Mesenchymal stem cell (in vitro differentiated cells and primary cell): Measurements from ENCODE around the gene POM121.
"Not testable (repeated sequence)": the region's sequence is repeated elsewhere in the genome, so short reads cannot be mapped to it uniquely, and the experiment has no call there.

ENCODE experiments used
- DNase-seq: peaks from one replicate; pipeline ENCODE4 v3.0.0-alpha.2; 2013
- H2AFZ ChIP-seq: one replicate; pipeline ENCODE4 v1.6.1; 2013; ENCODE audit warnings: low read depth, mild to moderate bottlenecking, control low read depth, inconsistent platforms, low read length, moderate library complexity
- H2AK5ac ChIP-seq: 2 replicates; pipeline ENCODE4 v1.6.1; 2013; ENCODE audit warnings: low read length, moderate library complexity, mild to moderate bottlenecking, inconsistent platforms; ENCODE audit not compliant: severe bottlenecking
- H2BK120ac ChIP-seq: one replicate; pipeline ENCODE4 v1.6.1; 2013; ENCODE audit warnings: low read depth, mild to moderate bottlenecking, inconsistent platforms, low read length, moderate library complexity
- H2BK12ac ChIP-seq, 2 experiments: one replicate each; pipeline ENCODE4 v1.6.1; 2013; ENCODE audit warnings: inconsistent platforms in 2 of 2, low read length in 2 of 2, mild to moderate bottlenecking in 2 of 2, moderate library complexity in 2 of 2, control low read depth in 1 of 2
- H2BK15ac ChIP-seq: one replicate; pipeline ENCODE4 v1.6.1; 2013; ENCODE audit warnings: mild to moderate bottlenecking, low read depth, inconsistent platforms; ENCODE audit not compliant: poor library complexity, severe bottlenecking
- H2BK5ac ChIP-seq: 2 replicates; pipeline ENCODE4 v1.6.1; 2013; ENCODE audit warnings: low read depth, mild to moderate bottlenecking, low read length, control low read depth, inconsistent platforms; ENCODE audit not compliant: poor library complexity, severe bottlenecking
- H3K14ac ChIP-seq, 2 experiments: one replicate each; pipeline ENCODE4 v1.6.1; 2013; ENCODE audit warnings: inconsistent platforms in 2 of 2, low read length in 2 of 2, control low read depth in 1 of 2, mild to moderate bottlenecking in 1 of 2, moderate library complexity in 1 of 2
- H3K18ac ChIP-seq, 2 experiments: one replicate each; pipeline ENCODE4 v1.6.1; 2013; ENCODE audit warnings: inconsistent platforms in 2 of 2, low read length in 2 of 2, control low read depth in 1 of 2, low read depth in 1 of 2, mild to moderate bottlenecking in 1 of 2
- H3K23ac ChIP-seq, 2 experiments: one replicate each; pipeline ENCODE4 v1.6.1; 2013; ENCODE audit warnings: inconsistent platforms in 2 of 2, low read length in 2 of 2, mild to moderate bottlenecking in 2 of 2, moderate library complexity in 2 of 2, control low read depth in 1 of 2
- H3K27ac ChIP-seq: 2 replicates; pipeline ENCODE4 v1.5.1; 2013; ENCODE audit warnings: mild to moderate bottlenecking, moderate library complexity, low read length, control low read depth, inconsistent platforms; ENCODE audit not compliant: poor library complexity, severe bottlenecking
- H3K27me3 ChIP-seq, 2 experiments: 2 replicates each; pipeline versions ENCODE4 v1.6.1 to v1.7.0; 2013; ENCODE audit warnings: low read length in 2 of 2, mild to moderate bottlenecking in 2 of 2, moderate library complexity in 2 of 2, control low read depth in 1 of 2, inconsistent platforms in 1 of 2; ENCODE audit not compliant: control insufficient read depth in 1 of 2, insufficient read depth in 1 of 2
- H3K36me3 ChIP-seq, 2 experiments: 2 replicates each; pipeline versions ENCODE4 v1.6.1 to v1.7.0; 2013; ENCODE audit warnings: low read length in 2 of 2, control low read depth in 1 of 2, inconsistent platforms in 1 of 2, low read depth in 1 of 2, mild to moderate bottlenecking in 1 of 2; ENCODE audit not compliant: insufficient read depth in 2 of 2, control insufficient read depth in 1 of 2
- H3K4ac ChIP-seq, 2 experiments: one replicate each; pipeline ENCODE4 v1.6.1; 2013; ENCODE audit warnings: inconsistent platforms in 2 of 2, low read length in 2 of 2, mild to moderate bottlenecking in 2 of 2, moderate library complexity in 2 of 2, control low read depth in 1 of 2, low read depth in 1 of 2
- H3K4me1 ChIP-seq: 2 replicates; pipeline ENCODE4 v1.6.1; 2013; ENCODE audit warnings: low read depth, low read length, control low read depth; ENCODE audit not compliant: control insufficient read depth, insufficient read depth
- H3K4me2 ChIP-seq: 2 replicates; pipeline ENCODE4 v1.6.1; 2013; ENCODE audit warnings: low read length, mild to moderate bottlenecking, inconsistent platforms; ENCODE audit not compliant: poor library complexity, severe bottlenecking
- H3K4me3 ChIP-seq, 2 experiments: 2 replicates each; pipeline versions ENCODE4 v1.5.1 to v1.7.0; 2013; ENCODE audit warnings: low read length in 2 of 2, mild to moderate bottlenecking in 2 of 2, control low read depth in 1 of 2, low read depth in 1 of 2; ENCODE audit not compliant: insufficient read depth in 1 of 2
- H3K79me1 ChIP-seq: replicated peaks from 2 replicates; pipeline ENCODE4 v1.6.1; 2013; ENCODE audit warnings: mild to moderate bottlenecking, control low read depth, low read length, inconsistent platforms; ENCODE audit not compliant: poor library complexity, severe bottlenecking
- H3K9ac ChIP-seq: 2 replicates; pipeline ENCODE4 v1.7.0; 2013; ENCODE audit warnings: mild to moderate bottlenecking, low read length, moderate library complexity
- H3K9me3 ChIP-seq: 2 replicates; pipeline ENCODE4 v1.7.0; 2013; ENCODE audit warnings: mild to moderate bottlenecking, low read length; ENCODE audit not compliant: control insufficient read depth
- H4K8ac ChIP-seq: one replicate; pipeline ENCODE4 v1.6.1; 2013; ENCODE audit warnings: inconsistent platforms, mild to moderate bottlenecking, low read length, moderate library complexity
- H4K91ac ChIP-seq: one replicate; pipeline ENCODE4 v1.6.1; 2013; ENCODE audit warnings: mild to moderate bottlenecking, low read length, inconsistent platforms
- WGBS: methylation state at CpG from one replicate; pipeline ENCODE4 v1.1.7; 2013; ENCODE audit warnings: mixed read lengths; 5-methylcytosine and 5-hydroxymethylcytosine counted together

Gene POM121

GRCh38 chr7:72976434-72976833 is 51.5 kb downstream of the POM121 start:
- H2AFZ ChIP-seq, H4K8ac ChIP-seq, H3K27ac ChIP-seq, H3K9me3 ChIP-seq, H2BK15ac ChIP-seq, H2BK12ac ChIP-seq, H2BK5ac ChIP-seq, DNase-seq, H3K4me1 ChIP-seq, H3K18ac ChIP-seq, H3K4me3 ChIP-seq, H3K36me3 ChIP-seq, H3K14ac ChIP-seq, H3K4ac ChIP-seq, H2AK5ac ChIP-seq, H4K91ac ChIP-seq, H3K9ac ChIP-seq, H2BK120ac ChIP-seq, H3K4me2 ChIP-seq, H3K27me3 ChIP-seq, H3K23ac ChIP-seq, H3K79me1 ChIP-seq: not testable (repeated sequence)
- no CpG with 5 or more reads among the region's 12 CpGs for WGBS

GRCh38 chr7:72980382-72980781 is 55.5 kb downstream of the POM121 start:
- no CpG with 5 or more reads among the region's 6 CpGs for WGBS
- not testable (repeated sequence) for H2BK15ac ChIP-seq, H3K9me3 ChIP-seq, DNase-seq, H3K4ac ChIP-seq, H2BK5ac ChIP-seq, H3K4me2 ChIP-seq, H3K23ac ChIP-seq, H3K9ac ChIP-seq, H4K91ac ChIP-seq, H3K36me3 ChIP-seq, H2AK5ac ChIP-seq, H3K79me1 ChIP-seq, H3K27ac ChIP-seq, H3K4me3 ChIP-seq, H3K18ac ChIP-seq, H3K27me3 ChIP-seq, H3K14ac ChIP-seq, H2BK120ac ChIP-seq, H3K4me1 ChIP-seq, H2AFZ ChIP-seq, H2BK12ac ChIP-seq, H4K8ac ChIP-seq

- not testable (repeated sequence) for H3K23ac ChIP-seq, H3K14ac ChIP-seq, H3K27me3 ChIP-seq, H3K4me1 ChIP-seq, H3K9ac ChIP-seq, H2BK15ac ChIP-seq, H4K8ac ChIP-seq, H2AFZ ChIP-seq, DNase-seq, H3K36me3 ChIP-seq, H2BK12ac ChIP-seq, H4K91ac ChIP-seq, H3K4ac ChIP-seq, H3K4me2 ChIP-seq, H2BK120ac ChIP-seq, H3K18ac ChIP-seq, H3K27ac ChIP-seq, H3K9me3 ChIP-seq, H3K79me1 ChIP-seq, H3K4me3 ChIP-seq, H2AK5ac ChIP-seq, H2BK5ac ChIP-seq
- WGBS, result no CpG with 5 or more reads among the region's 11 CpGs
Measured at GRCh38 chr7:72982084-72982483, 57.2 kb downstream of the POM121 start.

- not testable (repeated sequence) for H2BK5ac ChIP-seq, H3K4me2 ChIP-seq, H3K14ac ChIP-seq, H3K36me3 ChIP-seq, H2AFZ ChIP-seq, H3K4me1 ChIP-seq, H2AK5ac ChIP-seq, H3K4me3 ChIP-seq, H3K9ac ChIP-seq, H2BK15ac ChIP-seq, H3K18ac ChIP-seq, DNase-seq, H3K79me1 ChIP-seq, H3K4ac ChIP-seq, H2BK120ac ChIP-seq, H2BK12ac ChIP-seq, H3K27ac ChIP-seq, H4K91ac ChIP-seq, H3K23ac ChIP-seq, H3K27me3 ChIP-seq, H3K9me3 ChIP-seq, H4K8ac ChIP-seq
- no CpG with 5 or more reads among the region's 14 CpGs for WGBS
Measured at GRCh38 chr7:72990146-72990913, 65.4 kb downstream of the POM121 start.
